NCI-H2171 (cell line): ENCODE data around the gene DEFB113.

Experiments used
- DNase-seq: peaks from one replicate; lab custom pipeline; 2025; lab: John Stamatoyannopoulos, UW

The DEFB113 gene

GRCh38 chr6:49935387-49935786, 34.0 kb downstream of the DEFB113 start:
- DNase-seq: no peak

GRCh38 chr6:49934770-49935169, 34.7 kb downstream of the DEFB113 start:
- no peak for DNase-seq

- no peak for DNase-seq
Observed at GRCh38 chr6:49933526-49933925, 35.9 kb downstream of the DEFB113 start.

- DNase-seq: no peak
Observed at GRCh38 chr6:49929340-49929739, 40.1 kb downstream of the DEFB113 start.

- no peak for DNase-seq
Observed at GRCh38 chr6:49923826-49924225, 45.6 kb downstream of the DEFB113 start.

- DNase-seq: no peak
Observed at GRCh38 chr6:49919935-49920644, 49.3 kb downstream of the DEFB113 start.

- DNase-seq: no peak
Observed at GRCh38 chr6:49919261-49919660, 50.2 kb downstream of the DEFB113 start.

- no peak for DNase-seq
Observed at GRCh38 chr6:49918787-49919186, 50.6 kb downstream of the DEFB113 start.
